NCI-H1105 (cell line): ENCODE measurements around the gene PRDX2.

Experiments
- DNase-seq: peaks from one replicate; lab custom pipeline; 2025; lab: John Stamatoyannopoulos, UW

The PRDX2 gene

DNA sequence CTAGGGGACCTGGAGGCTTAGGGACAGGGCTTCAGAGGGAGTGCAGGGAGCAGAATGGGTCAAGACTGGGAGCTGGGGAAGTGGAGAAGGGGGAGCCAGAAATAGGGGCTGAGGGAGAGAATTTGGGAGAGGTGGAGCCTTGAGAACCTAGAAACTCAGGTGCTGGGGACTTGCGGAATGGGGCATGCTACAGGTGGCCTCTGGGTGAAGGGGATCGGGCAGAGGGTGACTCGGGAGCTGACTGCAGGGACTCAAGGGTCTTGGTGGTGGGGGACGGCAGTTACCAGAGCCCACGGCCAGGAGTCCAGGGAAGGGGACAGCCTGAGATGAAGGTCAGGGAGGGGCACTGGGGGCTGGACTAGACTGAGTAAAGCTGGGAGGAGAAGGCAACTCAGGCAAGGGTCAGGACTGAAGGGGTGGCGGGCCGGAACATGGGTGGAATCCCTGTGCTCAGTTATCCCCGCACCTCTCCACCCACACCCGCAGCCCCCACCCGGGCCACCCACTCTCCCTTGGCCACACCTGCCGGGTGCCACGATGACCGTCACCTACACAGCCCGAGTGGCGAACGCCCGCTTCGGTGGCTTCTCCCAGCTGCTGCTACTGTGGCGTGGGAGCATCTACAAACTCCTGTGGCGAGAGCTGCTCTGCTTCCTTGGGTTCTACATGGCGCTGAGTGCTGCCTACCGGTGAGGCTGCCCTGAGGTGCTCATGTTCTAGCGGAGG is 49.4 kb downstream of the PRDX2 start:
- no peak for DNase-seq

DNA sequence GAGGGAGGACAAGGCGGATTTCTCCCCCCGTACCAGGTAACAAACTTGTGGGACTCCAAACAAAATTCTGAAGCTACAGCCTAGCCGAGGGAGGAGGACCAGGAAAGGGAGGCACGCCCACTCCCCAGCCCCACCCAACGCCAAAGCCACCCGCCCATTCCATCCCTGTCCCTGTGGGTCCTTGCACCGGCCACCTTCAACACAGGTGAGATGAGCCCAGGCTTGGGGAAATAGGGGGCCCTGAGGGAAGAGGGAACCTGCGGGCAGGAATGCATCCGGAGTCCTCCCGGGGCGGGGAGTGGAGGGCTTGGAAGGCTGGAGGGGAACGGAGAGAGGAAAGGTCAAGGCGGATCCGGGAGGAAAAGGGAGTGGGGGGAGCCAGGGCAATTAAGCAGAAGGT is 50.0 kb downstream of the PRDX2 start, which contains the start of gene BEST2:
Gene BEST2 (plus strand): TSS at position 157 of the 400 bp plus-strand sequence. CDS start 802 bp downstream, outside the sequence.
- DNase-seq: no peak

DNA sequence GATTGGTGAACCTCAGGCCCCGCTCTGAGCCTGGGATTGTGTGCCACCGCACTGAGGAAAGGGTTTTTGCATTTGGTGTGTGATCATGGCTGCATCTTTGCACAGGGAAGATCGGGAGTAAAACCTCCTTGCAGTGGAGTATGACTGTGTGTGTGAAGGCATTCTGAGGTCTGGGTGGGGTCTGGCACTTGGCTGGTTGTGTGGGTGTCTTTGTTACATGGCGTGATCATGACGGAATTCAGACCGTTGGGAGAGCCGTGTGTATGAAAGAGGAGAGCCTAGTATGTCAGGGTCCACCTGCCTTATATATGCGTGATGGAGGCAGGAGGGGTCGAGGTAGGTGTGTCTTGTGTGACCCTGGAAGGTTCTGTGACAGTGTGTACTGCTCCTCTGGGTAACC is 50.7 kb downstream of the PRDX2 start:
- no peak for DNase-seq

DNA sequence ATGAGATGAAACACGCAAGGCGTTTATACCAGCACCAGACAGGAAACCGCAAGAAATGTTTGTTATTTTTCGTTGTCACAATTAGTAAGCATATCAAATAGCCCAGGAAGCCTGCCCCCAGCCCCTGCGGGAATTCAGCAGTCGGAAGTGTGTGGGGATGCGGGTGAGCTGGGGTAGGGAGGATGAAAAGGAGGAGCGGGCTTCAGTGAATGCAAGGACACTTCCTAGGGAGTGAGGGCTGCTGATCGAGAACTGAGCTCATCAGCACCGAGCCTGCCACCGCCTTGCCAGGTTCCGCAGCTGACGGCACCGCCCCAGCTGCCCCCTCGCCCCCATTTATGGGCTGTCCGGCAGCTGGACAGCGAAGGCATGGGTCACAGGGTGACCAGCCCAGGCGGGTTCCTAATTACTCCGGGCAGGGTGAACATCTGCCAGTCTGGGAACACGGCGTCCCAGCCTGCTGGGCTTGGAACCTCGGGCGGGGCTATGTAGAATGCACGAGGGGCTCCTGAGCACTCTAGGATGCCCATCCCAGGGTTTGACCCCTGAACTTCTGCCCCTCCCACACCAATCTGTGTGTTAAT is 51.6 kb downstream of the PRDX2 start:
- DNase-seq: peak; percentile 2

DNA sequence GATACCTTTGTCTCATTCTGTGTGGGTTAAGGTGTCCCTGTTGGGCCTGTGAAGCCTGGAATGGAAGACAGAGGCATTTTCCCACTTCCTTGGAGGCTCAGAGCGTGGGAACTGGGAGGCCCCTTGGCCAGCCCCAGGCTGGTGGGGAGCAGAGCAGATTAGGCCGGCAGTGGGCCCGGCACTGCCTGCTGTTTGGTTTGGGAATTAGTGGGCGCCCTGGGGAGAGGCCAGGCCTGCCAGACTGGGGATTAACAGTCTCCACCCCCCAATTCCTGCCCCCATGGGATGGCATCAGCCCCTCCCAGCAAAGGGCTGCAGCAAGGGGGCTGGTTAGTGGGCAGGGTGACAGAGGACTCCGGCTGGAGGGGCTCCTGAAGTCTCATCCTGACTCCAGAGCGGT is 53.1 kb downstream of the PRDX2 start:
- no peak for DNase-seq
